LoVo (cell line): ENCODE measurements around the gene SPANXB1.
"Not testable (repeated sequence)": the region's sequence is repeated elsewhere in the genome, so short reads cannot be mapped to it uniquely, and the experiment has no call there.

Experiments used
- DNase-seq: peaks from one replicate; pipeline ENCODE4 v3.0.0-alpha.2; 2016; ENCODE audit warnings: low spot score

Gene SPANXB1

GRCh38 chrX:141002568-141002967 is at the start of gene SPANXB1:
SPANXB1 (plus strand) TSS chrX:141002594; CDS start chrX:141002694, 100 bp downstream.
- not testable (repeated sequence) for DNase-seq

- no peak for DNase-seq
Observed at GRCh38 chrX:140967036-140967435, 35.4 kb upstream of the SPANXB1 start.

GRCh38 chrX:140971099-140971795 is 31.1 kb upstream of the SPANXB1 start:
- DNase-seq: no peak

- no peak for DNase-seq
Observed at GRCh38 chrX:140975472-140975871, 26.9 kb upstream of the SPANXB1 start.

- DNase-seq: no peak
Observed at GRCh38 chrX:140980271-140980670, 22.1 kb upstream of the SPANXB1 start.

GRCh38 chrX:140983730-140984129 is 18.7 kb upstream of the SPANXB1 start:
- no peak for DNase-seq

- not testable (repeated sequence) for DNase-seq
Observed at GRCh38 chrX:141005243-141005642, 2.8 kb downstream of the SPANXB1 start.

GRCh38 chrX:141044246-141044645 is 41.9 kb downstream of the SPANXB1 start:
- not testable (repeated sequence) for DNase-seq

GRCh38 chrX:141049878-141050277 is 47.5 kb downstream of the SPANXB1 start:
- DNase-seq: not testable (repeated sequence)

- DNase-seq: not testable (repeated sequence)
Observed at GRCh38 chrX:141052098-141052497, 49.7 kb downstream of the SPANXB1 start.
